ENCODE measurements around the gene ZCCHC14.

- TF ChIP-seq EZH2 (IDR thresholded peaks at IDR 0.05; ENCODE audit: borderline replicate concordance, control insufficient read depth, low read depth, low read length): no peak
- TF ChIP-seq POLR2AphosphoS5 (IDR thresholded peaks at IDR 0.05; ENCODE audit: low read length): no peak
- no peak for TF ChIP-seq POLR2A (IDR thresholded peaks at IDR 0.05; ENCODE audit: low read depth, low read length)
- no peak for TF ChIP-seq EGR1 (IDR thresholded peaks at IDR 0.05; ENCODE audit: borderline replicate concordance in 1 of 2, low read depth in 2 of 2, low read length in 2 of 2)
- TF ChIP-seq ZBTB40 (IDR thresholded peaks at IDR 0.05; ENCODE audit: borderline replicate concordance): no peak
- no peak for TF ChIP-seq RAD21 (IDR thresholded peaks at IDR 0.05; ENCODE audit: insufficient read depth, low read depth, low read length)
- no peak for TF ChIP-seq RELA (IDR thresholded peaks at IDR 0.05; ENCODE audit: borderline replicate concordance, partially characterized antibody)
- TF ChIP-seq JUNB (IDR thresholded peaks at IDR 0.05): no peak
- TF ChIP-seq FOXM1 (IDR thresholded peaks at IDR 0.05; ENCODE audit: low read depth, low read length): no peak
These were observed 18.8 kb downstream of the ZCCHC14 start for GRCh38 chr16:87474017-87474416.
